Fibroblast of lung (primary cell): ENCODE measurements around the gene DLG2.

Experiments used
- CTCF ChIP-seq, 2 donors: IDR thresholded peaks in 1 of 2; conservative IDR thresholded peaks in 1 of 2; 1 replicate in 1 of 2; 2 replicates in 1 of 2; pipeline ENCODE4 v1.5.1; 2011 to 2012; ENCODE audit warnings: low read length in 2 of 2, control low read depth in 1 of 2, inconsistent platforms in 1 of 2, low read depth in 1 of 2, mild to moderate bottlenecking in 1 of 2
- EZH2 ChIP-seq: IDR thresholded peaks from 2 replicates; pipeline ENCODE4 v1.5.1; 2012; ENCODE audit warnings: low read length, control low read depth, mild to moderate bottlenecking; ENCODE audit errors: missing control alignments

GRCh38 chr11:83862033-83862432 is 1765.1 kb downstream of the DLG2 start:
- TF ChIP-seq CTCF (conservative IDR thresholded peaks at IDR 0.05 in 1 of 2, IDR thresholded peaks at IDR 0.05 in 1 of 2; ENCODE audit: low read depth in 1 of 2, low read length in 2 of 2) (no peak), EZH2 (no peak)
